ENCODE measurements around the gene DLGAP1.

- TF ChIP-seq CTCF (IDR thresholded peaks at IDR 0.05) = no peak
- no peak for TF ChIP-seq POLR2A (IDR thresholded peaks at IDR 0.05; ENCODE audit: low read depth)
- no peak for TF ChIP-seq POLR2AphosphoS5 (IDR thresholded peaks at IDR 0.05)
- no peak for TF ChIP-seq EP300 (IDR thresholded peaks at IDR 0.05)
Measured at GRCh38 chr18:4035521-4035920, 419.6 kb downstream of the DLGAP1 start.
